Stimulated activated CD8-positive, alpha-beta memory T cell treated with anti-CD3 and anti-CD28 coated beads, Interleukin-4, amount 100 ng/mL, for 4 hours (primary cell): ENCODE data around the gene CTDSP2.
"Not testable (repeated sequence)": the region's sequence is repeated elsewhere in the genome, so short reads cannot be mapped to it uniquely, and the experiment has no call there.

Source experiments
- DNase-seq, 2 donors: peaks; one replicate each; pipeline ENCODE4 v3.0.0-alpha.2; 2020; ENCODE audit warnings: low read depth in 2 of 2, low spot score in 1 of 2

Gene CTDSP2

GRCh38 chr12:57853864-57854556 is 7.5 kb upstream of the CTDSP2 start:
- DNase-seq = no peak

GRCh38 chr12:57852620-57853500 is 6.3 kb upstream of the CTDSP2 start:
- no peak for DNase-seq

DNA sequence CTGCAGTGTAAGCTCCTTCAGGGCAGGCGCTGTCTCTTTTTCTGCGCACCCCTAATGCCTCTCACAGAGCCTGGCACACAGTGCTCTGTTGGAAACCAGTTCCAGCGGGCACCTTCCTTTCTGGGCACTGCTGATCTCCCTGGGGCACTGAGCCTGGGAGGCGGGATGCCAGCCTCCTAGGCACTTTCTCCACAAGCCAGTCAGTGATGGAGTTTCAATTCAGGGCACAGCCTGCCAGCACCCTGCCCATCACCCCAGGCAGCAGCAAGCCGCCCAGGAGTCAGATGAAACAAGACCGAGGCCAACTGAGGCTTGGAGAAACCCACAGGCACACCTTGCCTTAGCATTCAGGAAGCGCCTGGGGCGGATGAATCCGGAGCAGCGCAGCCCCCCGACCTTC is 5.7 kb upstream of the CTDSP2 start:
- no peak for DNase-seq

DNA sequence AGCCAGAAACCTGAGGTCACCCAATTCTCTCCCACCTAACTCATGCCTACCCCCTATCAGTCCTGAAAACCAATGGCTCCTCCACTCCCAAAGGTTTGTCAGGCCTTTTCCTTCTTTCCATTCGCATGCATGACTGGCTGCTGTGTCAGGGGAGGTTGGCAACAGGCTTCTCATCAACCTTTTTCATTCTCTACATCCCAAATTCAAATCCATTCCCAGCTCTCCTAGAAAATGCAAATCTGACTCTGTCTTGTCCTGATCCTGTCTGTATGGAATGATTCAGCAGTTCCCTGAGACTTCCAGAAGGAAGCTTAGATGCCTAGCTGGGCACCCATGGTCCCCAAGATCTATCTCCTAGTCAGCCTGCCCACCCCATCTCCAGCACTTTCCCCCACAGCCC is 5.0 kb upstream of the CTDSP2 start:
- DNase-seq = no peak

- no peak for DNase-seq
Observed at GRCh38 chr12:57850854-57851430, 4.4 kb upstream of the CTDSP2 start.

GRCh38 chr12:57849447-57849846 is 2.9 kb upstream of the CTDSP2 start:
- DNase-seq = not testable (repeated sequence)

GRCh38 chr12:57849035-57849434 is 2.5 kb upstream of the CTDSP2 start:
- no peak for DNase-seq

GRCh38 chr12:57848208-57848607 is 1.7 kb upstream of the CTDSP2 start:
- DNase-seq = no peak

- DNase-seq = no peak
Observed at GRCh38 chr12:57846285-57846576, 298 bp downstream of the CTDSP2 start.

DNA sequence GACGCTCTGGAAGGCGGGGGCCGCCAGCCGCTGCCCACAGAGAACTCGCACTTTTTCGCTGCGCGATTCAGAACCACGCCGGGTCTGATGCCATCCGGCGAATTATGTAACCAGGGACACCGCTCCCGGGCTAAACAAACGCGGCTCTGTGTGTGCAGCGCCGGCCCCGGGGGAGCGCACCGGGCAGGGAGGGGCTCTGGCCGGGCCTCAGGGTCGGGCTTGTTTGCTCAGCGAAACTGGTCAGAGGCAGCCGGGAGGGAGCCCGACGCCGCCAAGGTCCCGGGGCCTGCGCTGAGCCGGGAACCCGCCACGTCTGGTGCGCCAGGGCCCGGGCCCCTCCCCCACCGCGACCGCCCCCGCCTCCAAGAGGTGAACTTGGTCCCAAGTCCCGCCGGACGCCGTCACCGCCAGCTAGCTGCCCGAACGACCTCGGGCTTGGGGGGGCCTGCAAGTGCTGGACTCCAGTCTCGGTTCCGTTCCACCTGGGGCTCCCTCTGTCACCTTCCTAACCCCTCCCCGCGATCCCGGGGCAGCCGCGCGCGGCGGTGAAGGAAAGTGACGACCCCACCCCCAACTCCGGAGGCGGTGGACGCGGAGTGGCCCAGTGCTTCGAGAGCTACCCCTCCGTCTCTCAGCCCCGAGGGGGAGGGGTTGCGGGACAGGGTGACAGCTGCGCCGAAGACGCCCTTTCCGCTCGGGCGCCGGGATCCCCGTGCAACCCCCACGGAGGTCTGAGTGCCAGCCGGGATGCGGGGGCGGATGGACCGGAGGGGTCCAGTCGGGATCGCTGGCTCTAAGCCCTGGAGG is 848 bp downstream of the CTDSP2 start:
- DNase-seq = no peak

GRCh38 chr12:57844709-57845477 is 1.6 kb downstream of the CTDSP2 start:
- DNase-seq = no peak

DNA sequence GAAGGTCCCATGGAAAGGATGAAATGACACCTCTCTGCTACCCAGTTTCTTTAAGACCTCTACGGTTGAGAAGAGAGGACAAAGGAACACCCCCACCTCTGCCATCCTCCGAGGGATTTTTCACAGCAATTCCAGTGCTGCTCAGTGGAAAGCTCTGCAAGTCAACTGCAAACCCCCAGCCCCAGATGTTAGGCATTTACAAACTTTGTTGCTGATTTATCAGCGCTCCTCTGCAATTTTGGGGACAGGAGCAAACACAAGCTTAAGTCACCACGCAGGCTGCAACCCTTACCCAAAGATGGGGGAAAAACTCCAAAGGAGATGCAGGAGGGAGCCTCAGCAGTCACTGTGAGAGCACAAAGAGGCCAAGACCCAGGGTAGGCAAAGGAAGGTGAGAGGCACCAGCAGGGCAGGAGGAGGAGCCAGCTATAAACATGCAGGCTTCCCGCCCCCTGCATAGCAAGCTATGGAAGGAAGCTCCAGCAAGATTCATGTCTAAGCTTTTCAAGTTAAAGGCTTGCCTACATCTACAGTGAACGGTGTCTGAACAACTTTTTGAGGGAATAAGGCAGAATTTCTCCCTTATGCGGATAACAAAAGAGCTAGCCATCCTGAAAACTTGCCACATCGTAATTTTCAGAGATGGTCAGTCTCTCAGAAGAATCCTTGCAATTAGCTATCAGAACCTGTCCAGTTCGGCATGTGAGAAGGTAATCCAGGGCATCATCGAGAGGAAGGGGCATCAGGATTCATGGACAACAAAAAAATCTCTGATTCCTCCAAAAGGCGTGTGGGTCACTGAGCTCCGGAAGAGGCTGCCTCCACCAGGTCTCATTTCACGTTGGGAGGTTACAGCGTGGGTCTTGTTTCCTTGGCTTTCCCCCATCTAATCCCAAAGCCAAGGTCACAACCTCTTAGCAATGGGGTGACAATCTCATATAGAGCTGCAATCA is 3.9 kb downstream of the CTDSP2 start:
- DNase-seq = no peak

- no peak for DNase-seq
Observed at GRCh38 chr12:57841445-57841844, 5.1 kb downstream of the CTDSP2 start.

DNA sequence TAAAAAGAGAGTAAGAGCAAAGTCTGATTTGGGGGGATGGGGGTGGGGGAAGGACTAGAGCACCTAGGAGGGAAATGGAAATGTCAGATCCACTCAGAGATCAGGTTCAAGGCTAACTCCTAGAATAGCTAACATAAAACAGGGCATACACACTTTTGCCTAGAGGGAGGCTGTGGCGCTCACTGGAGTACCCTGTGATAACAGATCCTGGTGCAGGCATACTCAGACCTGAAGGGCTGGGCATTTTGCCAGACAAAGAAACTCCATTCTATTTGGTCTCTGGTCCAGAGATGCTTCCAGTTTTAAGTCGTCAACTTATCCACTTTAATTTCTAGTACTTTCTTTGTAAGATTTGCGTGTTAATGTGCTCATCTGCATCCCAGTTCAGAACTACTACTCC is 5.8 kb downstream of the CTDSP2 start:
- no peak for DNase-seq

DNA sequence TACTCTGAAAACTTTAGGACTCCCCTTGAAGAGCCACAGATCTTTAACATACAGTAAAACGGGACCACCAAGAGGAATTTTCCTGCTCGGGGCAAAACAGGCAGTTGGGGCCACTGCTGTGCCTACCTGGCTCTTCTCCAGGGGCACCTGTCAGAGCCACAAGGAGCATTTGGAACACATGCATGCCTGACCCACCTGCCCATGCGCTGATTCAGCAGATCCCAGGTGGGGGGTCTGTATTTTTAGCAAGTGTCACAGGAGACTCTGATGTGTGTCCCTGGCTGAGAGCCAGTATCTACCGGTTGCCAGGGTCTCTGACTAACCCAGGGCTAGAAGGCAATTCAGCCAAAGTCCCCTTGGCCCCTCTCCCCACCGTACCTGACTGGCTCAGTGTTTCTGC is 6.5 kb downstream of the CTDSP2 start:
- DNase-seq = no peak

GRCh38 chr12:57838594-57839302 is 7.8 kb downstream of the CTDSP2 start:
- no peak for DNase-seq

DNA sequence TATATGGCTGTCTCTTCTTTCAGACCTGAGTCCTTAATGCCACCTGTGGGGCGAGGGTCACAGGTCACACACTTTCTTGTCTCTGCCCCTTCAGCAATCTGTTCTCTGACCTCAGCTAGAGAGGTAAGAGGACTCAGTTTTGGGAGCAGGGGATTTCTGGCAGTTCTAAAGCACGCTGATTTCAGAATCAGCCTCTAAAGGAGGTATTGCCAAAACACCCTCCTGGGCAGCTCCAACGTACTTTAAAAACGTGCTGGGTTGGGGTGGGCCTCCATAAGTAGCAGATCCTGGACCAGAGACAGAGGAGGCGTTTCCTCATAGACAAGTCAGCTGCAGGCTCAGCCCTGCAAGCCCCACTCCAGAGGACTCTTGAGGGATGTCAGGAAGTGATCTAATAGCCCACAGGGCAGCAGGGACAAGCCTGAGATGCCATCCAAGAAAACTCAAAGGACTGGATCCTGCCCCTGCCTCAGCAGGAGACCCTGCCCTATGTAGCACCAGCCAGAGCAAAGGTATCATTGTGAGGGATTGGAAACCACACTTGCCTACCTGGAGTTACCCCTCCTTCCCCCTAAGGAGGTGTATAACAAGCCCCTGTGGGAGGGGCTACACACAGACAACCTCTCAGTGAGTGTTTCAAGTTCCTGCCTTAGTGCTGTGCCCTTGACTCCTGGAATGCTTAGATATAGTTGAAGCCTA is 8.5 kb downstream of the CTDSP2 start:
- DNase-seq = no peak
